H9 (cell line): Measurements from ENCODE around the gene PGBD5. TPM values are rescaled to one million over a fixed set of nuclear protein-coding genes. Genes with fewer than 3 reads are reported as not detected.

Experiments
- DNase-seq: peaks from one replicate; pipeline ENCODE4 v3.0.0-alpha.2; 2017
- H2AFZ ChIP-seq: one replicate; pipeline ENCODE4 v1.6.1; 2013; ENCODE audit warnings: mild to moderate bottlenecking, low read length, control low read depth, moderate library complexity
- H2AK5ac ChIP-seq: 2 replicates; pipeline ENCODE4 v1.6.1; 2013; ENCODE audit warnings: low read length, control low read depth, mixed read lengths; ENCODE audit not compliant: insufficient read length
- H2BK120ac ChIP-seq: one replicate; pipeline ENCODE4 v1.6.1; 2013; ENCODE audit warnings: low read depth, mild to moderate bottlenecking, low read length, control low read depth, inconsistent platforms; ENCODE audit not compliant: poor library complexity, severe bottlenecking
- H2BK12ac ChIP-seq: 2 replicates; pipeline ENCODE4 v1.6.1; 2013; ENCODE audit warnings: low read length, control low read depth, mixed read lengths, low read depth; ENCODE audit not compliant: insufficient read length
- H2BK15ac ChIP-seq: 2 replicates; pipeline ENCODE4 v1.6.1; 2013; ENCODE audit warnings: low read depth, low read length, control low read depth
- H2BK20ac ChIP-seq: one replicate; pipeline ENCODE4 v1.6.1; 2013; ENCODE audit warnings: low read depth, mild to moderate bottlenecking, low read length, control low read depth, inconsistent platforms; ENCODE audit not compliant: poor library complexity, severe bottlenecking
- H2BK5ac ChIP-seq: 2 replicates; pipeline ENCODE4 v1.6.1; 2013; ENCODE audit warnings: low read length, control low read depth, mixed read lengths; ENCODE audit not compliant: insufficient read length
- H3K14ac ChIP-seq: 2 replicates; pipeline ENCODE4 v1.6.1; 2013; ENCODE audit warnings: low read length, control low read depth; ENCODE audit not compliant: insufficient read depth
- H3K18ac ChIP-seq: 2 replicates; pipeline ENCODE4 v1.6.1; 2013; ENCODE audit warnings: low read depth, mild to moderate bottlenecking, mixed read lengths, low read length, control low read depth; ENCODE audit not compliant: insufficient read length
- H3K23ac ChIP-seq: 2 replicates; pipeline ENCODE4 v1.6.1; 2013; ENCODE audit warnings: low read length, control low read depth, mixed read lengths, low read depth; ENCODE audit not compliant: insufficient read length
- H3K23me2 ChIP-seq: 2 replicates; pipeline ENCODE4 v1.6.1; 2013; ENCODE audit warnings: low read depth, mild to moderate bottlenecking, mixed read lengths, low read length, control low read depth; ENCODE audit not compliant: insufficient read length, poor library complexity, severe bottlenecking
- H3K27ac ChIP-seq: 2 replicates; pipeline ENCODE4 v1.5.1; 2013; ENCODE audit warnings: low read length, control low read depth, mixed read lengths, low read depth; ENCODE audit not compliant: insufficient read length
- H3K27me3 ChIP-seq: 2 replicates; pipeline ENCODE4 v1.6.1; 2013; ENCODE audit warnings: low read length, control low read depth, inconsistent platforms; ENCODE audit not compliant: insufficient read depth
- H3K4ac ChIP-seq: 2 replicates; pipeline ENCODE4 v1.6.1; 2013; ENCODE audit warnings: low read depth, mild to moderate bottlenecking, control low read depth, inconsistent platforms, low read length, moderate library complexity
- H3K4me1 ChIP-seq: 2 replicates; pipeline ENCODE4 v1.6.1; 2013; ENCODE audit warnings: low read length, control low read depth, inconsistent platforms; ENCODE audit not compliant: insufficient read depth
- H3K4me2 ChIP-seq: 2 replicates; pipeline ENCODE4 v1.6.1; 2013; ENCODE audit warnings: low read length, control low read depth, mixed read lengths; ENCODE audit not compliant: insufficient read length, insufficient read depth
- H3K56ac ChIP-seq: 2 replicates; pipeline ENCODE4 v1.6.1; 2013; ENCODE audit warnings: low read depth, mild to moderate bottlenecking, mixed read lengths, low read length, control low read depth; ENCODE audit not compliant: insufficient read length
- H3K79me1 ChIP-seq: 2 replicates; pipeline ENCODE4 v1.6.1; 2013; ENCODE audit warnings: low read depth, mild to moderate bottlenecking, moderate library complexity, low read length, control low read depth, inconsistent platforms; ENCODE audit not compliant: insufficient read depth, poor library complexity, severe bottlenecking
- H3K79me2 ChIP-seq: 2 replicates; pipeline ENCODE4 v1.6.1; 2013; ENCODE audit warnings: low read length, control low read depth, inconsistent platforms; ENCODE audit not compliant: insufficient read depth
- H3K9ac ChIP-seq: 2 replicates; pipeline ENCODE4 v1.6.1; 2013; ENCODE audit warnings: low read length, control low read depth, mixed read lengths; ENCODE audit not compliant: insufficient read length; ENCODE audit errors: extremely low read depth
- H3K9me3 ChIP-seq: one replicate; pipeline ENCODE4 v1.6.1; 2013; ENCODE audit warnings: low read depth, low read length, inconsistent platforms; ENCODE audit not compliant: control insufficient read depth
- H3T11ph ChIP-seq: one replicate; pipeline ENCODE4 v1.6.1; 2013; ENCODE audit warnings: mild to moderate bottlenecking, low read length, control low read depth, inconsistent platforms
- H4K20me1 ChIP-seq: one replicate; pipeline ENCODE4 v1.6.1; 2013; ENCODE audit not compliant: control insufficient read depth, insufficient read length, insufficient read depth
- H4K5ac ChIP-seq: 2 replicates; pipeline ENCODE4 v1.6.1; 2013; ENCODE audit warnings: low read depth, mild to moderate bottlenecking, mixed read lengths, low read length, control low read depth; ENCODE audit not compliant: insufficient read length
- H4K8ac ChIP-seq: replicated peaks from 2 replicates; pipeline ENCODE4 v1.6.1; 2013; ENCODE audit warnings: low read length, control low read depth, mixed read lengths, low read depth; ENCODE audit not compliant: insufficient read length
- H4K91ac ChIP-seq: 2 replicates; pipeline ENCODE4 v1.6.1; 2013; ENCODE audit warnings: low read depth, mild to moderate bottlenecking, moderate library complexity, mixed read lengths, low read length, control low read depth; ENCODE audit not compliant: insufficient read length
- H3K27ac Mint-ChIP-seq, 3 experiments: 2 replicates in 2 of 3; 3 replicates in 1 of 3; pipeline ENCODE4 v1.8.0; 2020 to 2021; ENCODE audit warnings: mixed read lengths in 3 of 3, mild to moderate bottlenecking in 1 of 3, moderate library complexity in 1 of 3
- H3K27me3 Mint-ChIP-seq: 2 replicates; pipeline ENCODE4 v1.8.0; 2021; ENCODE audit warnings: low read depth, mild to moderate bottlenecking, moderate library complexity, mixed read lengths
- H3K36me3 Mint-ChIP-seq, 3 experiments: 2 replicates in 2 of 3; 3 replicates in 1 of 3; pipeline ENCODE4 v1.8.0; 2020 to 2021; ENCODE audit warnings: low read depth in 3 of 3, mixed read lengths in 3 of 3; ENCODE audit not compliant: insufficient read depth in 1 of 3
- H3K4me1 Mint-ChIP-seq, 2 experiments: 2 replicates each; pipeline ENCODE4 v1.8.0; 2020; ENCODE audit warnings: mixed read lengths in 2 of 2
- H3K4me3 Mint-ChIP-seq, 2 experiments: 2 replicates in 1 of 2; 3 replicates in 1 of 2; pipeline ENCODE4 v1.8.0; 2020 to 2021; ENCODE audit warnings: mild to moderate bottlenecking in 2 of 2, mixed read lengths in 2 of 2, moderate library complexity in 1 of 2
- H3K9me3 Mint-ChIP-seq, 2 experiments: 2 replicates in 1 of 2; 3 replicates in 1 of 2; pipeline ENCODE4 v1.8.0; 2020; ENCODE audit warnings: mild to moderate bottlenecking in 2 of 2, mixed read lengths in 2 of 2, moderate library complexity in 1 of 2
- CTCF ChIP-seq: fragments of 200-600 bp; sonication (generic); conservative IDR thresholded peaks from 3 replicates; pipeline ENCODE4 v1.8.0; 2021; ENCODE audit warnings: antibody characterized with exemption, mild to moderate bottlenecking
- WGBS: extraction: QIAGEN DNeasy Blood & Tissue Kit; methylation state at CpG from one replicate; pipeline ENCODE4 v1.1.7; 2013; ENCODE audit warnings: missing lambda C conversion rate, low lambda C conversion rate, mixed read lengths; ENCODE audit not compliant: insufficient read length; ENCODE audit errors: extremely low coverage; 5-methylcytosine and 5-hydroxymethylcytosine counted together
- total RNA-seq: library from RNA; stranded (reverse); gene quantifications from 2 replicates; pipeline ENCODE4 v1.2.1, GENCODE V29; 2021

Gene PGBD5
- total RNA-seq, 1 experiment from 2014 or later, result 19.1 TPM

- WGBS, result no CpG with 5 or more reads among the region's 1 CpG
- H3K4me3 Mint-ChIP-seq, result no peak overlapping the region
- no peak for TF ChIP-seq CTCF
These were observed 46.2 kb downstream of the PGBD5 start for GRCh38 chr1:230379928-230380327.

More at GRCh38 chr1:230379928-230380327, 46.2 kb downstream of the PGBD5 start:
- Histone ChIP-seq H3K4ac (no peak overlapping the region), H2BK15ac (no peak overlapping the region), H3K4me2 (no peak overlapping the region), H3K27me3 (no peaks in the 10 kb centered on the region), H4K20me1 (no peaks in the 10 kb centered on the region), H3K14ac (no peak overlapping the region), H2BK5ac (no peak overlapping the region), H3K9me3 (peaks cover 9% of the 10 kb centered on the region), H3K18ac (no peak overlapping the region), H4K5ac (no peak overlapping the region), H3K9ac (no peak overlapping the region), H3K27ac (no peak overlapping the region), H3K4me1 (peaks cover 7% of the 10 kb centered on the region; the same call in 1 of the 2 replicates), H3K56ac (no peak overlapping the region), H2AFZ (no peak overlapping the region), H3K79me1 (no peaks in the 10 kb centered on the region), H2BK20ac (no peak overlapping the region), H3T11ph (no peak overlapping the region), H2AK5ac (no peak overlapping the region), H2BK12ac (no peak overlapping the region), H3K23ac (no peak overlapping the region), H2BK120ac (no peak overlapping the region), H3K79me2 (no peaks in the 10 kb centered on the region), H3K23me2 (no peaks in the 10 kb centered on the region), H4K8ac (no peak overlapping the region), H4K91ac (no peak overlapping the region)
- H3K27ac Mint-ChIP-seq, result no peak overlapping the region
- H3K36me3 Mint-ChIP-seq, result peaks cover 12 to 19% (median 13%) of the 10 kb centered on the region in 3 experiments
- DNase-seq, result no peak
- H3K9me3 Mint-ChIP-seq, result peaks cover 11 to 12% of the 10 kb centered on the region in 2 experiments
- H3K27me3 Mint-ChIP-seq, result peaks cover 2% of the 10 kb centered on the region; the same call in 1 of the 2 replicates
- peaks cover 18 to 30% of the 10 kb centered on the region in 2 experiments for H3K4me1 Mint-ChIP-seq
